ENCODE data around the gene SCTR. TPM values are rescaled to one million over a fixed set of nuclear protein-coding genes. Genes with fewer than 3 reads are reported as not detected.

SCTR gene
- total and polyA plus RNA-seq, 2 of the 8 experiments (the other 6 are each of a cell fraction or from before 2014, with no cell fraction given) = 0.15 TPM; not detected in 1

- no peaks in the 10 kb centered on the region for H3K23me2 ChIP-seq (ENCODE audit: low read depth, low read length)
- FAIRE-seq = no peak
These were observed 85.5 kb downstream of the SCTR start for GRCh38 chr2:119438726-119439284.

More at GRCh38 chr2:119438726-119439284, 85.5 kb downstream of the SCTR start:
- H2AFZ ChIP-seq (ENCODE audit: low read length) = no peak overlapping the region
- H2BK120ac ChIP-seq (replicated peaks; ENCODE audit: low read depth, low read length) = no peak overlapping the region
- no peaks in the 10 kb centered on the region for H3K9me3 ChIP-seq (ENCODE audit: insufficient read depth in 2 of 2, low read depth in 1 of 2, low read length in 1 of 2)
- H3K14ac ChIP-seq (ENCODE audit: insufficient read length) = no peak overlapping the region
- H3K4ac ChIP-seq (replicated peaks; ENCODE audit: insufficient read length, low read depth, low read length) = no peak overlapping the region
- POLR2A ChIA-PET (ENCODE audit: partially characterized antibody) = interaction anchor here (1.1 kb wide), 1 partner anchor 12 kb away, joined by 3 read pairs; no protein-coding TSS in a partner anchor
- no peak overlapping the region; a peak in 1 of 7 replicates for H3K9ac ChIP-seq (replicated peaks in 1 of 4; ENCODE audit: extremely low read depth in 1 of 4, low read depth in 3 of 4, low read length in 3 of 4)
- no peak overlapping the region for H4K91ac ChIP-seq (replicated peaks; ENCODE audit: insufficient read length, low read length)
- H2BK20ac ChIP-seq (ENCODE audit: low read length) = no peak overlapping the region
- no peaks in the 10 kb centered on the region for H3K79me1 ChIP-seq (ENCODE audit: low read depth, low read length)
- no peak overlapping the region for H2BK12ac ChIP-seq (ENCODE audit: low read depth, low read length)
- H3K36me3 ChIP-seq (ENCODE audit: control insufficient read depth in 2 of 4, insufficient read depth in 4 of 4, low read length in 3 of 4) = no peaks in the 10 kb centered on the region
- no peak overlapping the region for H3K18ac ChIP-seq (ENCODE audit: extremely low read depth, low read length)
- no peak overlapping the region for H2AK5ac ChIP-seq (ENCODE audit: low read depth, low read length)
- TF ChIP-seq RNF2 (IDR thresholded peaks at IDR 0.05; ENCODE audit: borderline replicate concordance, low read depth, low read length, missing control alignments, poor library complexity, severe bottlenecking) = no peak
- TF ChIP-seq E2F6 (IDR thresholded peaks at IDR 0.05) = no peak
- no peak for TF ChIP-seq FOSL1 (IDR thresholded peaks at IDR 0.05; ENCODE audit: insufficient read depth, low read depth, low read length)
- no peak for TF ChIP-seq SP1 (IDR thresholded peaks at IDR 0.05; ENCODE audit: low read depth, low read length)
- TF ChIP-seq RBBP5 (IDR thresholded peaks at IDR 0.05; ENCODE audit: borderline replicate concordance, low read depth, low read length) = no peak
- TF ChIP-seq JUND (IDR thresholded peaks at IDR 0.05; ENCODE audit: low read length) = no peak
- TF ChIP-seq CREB1 (IDR thresholded peaks at IDR 0.05) = no peak
- TF ChIP-seq PHF8 (conservative IDR thresholded peaks at IDR 0.05; ENCODE audit: low read depth, low read length) = no peak
- TF ChIP-seq SIRT6 (IDR thresholded peaks at IDR 0.05; ENCODE audit: low read length) = no peak
- TF ChIP-seq USF2 (IDR thresholded peaks at IDR 0.05; ENCODE audit: low read length) = no peak
- no peak for TF ChIP-seq TEAD4 (IDR thresholded peaks at IDR 0.05; ENCODE audit: low read depth, low read length)
- no peak overlapping the region for H3K23ac ChIP-seq (ENCODE audit: insufficient read length)
- no peak overlapping the region for H4K5ac ChIP-seq (ENCODE audit: insufficient read length, low read depth, low read length)
- no peak overlapping the region for H3K27ac ChIP-seq (ENCODE audit: low read depth, low read length)
- H3K56ac ChIP-seq (replicated peaks; ENCODE audit: insufficient read length, low read depth, low read length) = no peak overlapping the region
- no peak for DNase-seq (ENCODE audit: low read depth in 1 of 2, low spot score in 2 of 2)
- no peak overlapping the region for H3K4me3 ChIP-seq (ENCODE audit: extremely low read depth in 1 of 4, insufficient read depth in 2 of 4, low read depth in 3 of 4, low read length in 4 of 4)
- H3K4me1 ChIP-seq (replicated peaks in 1 of 4; ENCODE audit: control insufficient read depth in 3 of 4, insufficient read depth in 4 of 4, low read length in 3 of 4) = peaks cover 0 to 9% (median 4%) of the 10 kb centered on the region in 4 experiments; a peak in 6 of 7 replicates
- CTCF ChIA-PET (ENCODE audit: partially characterized antibody) = interaction anchor here (0.5 to 4.5 kb wide), 6 partner anchors 10 to 527 kb away, joined by 3 to 22 read pairs (median 4); no protein-coding TSS in a partner anchor
- H2BK15ac ChIP-seq (ENCODE audit: low read length) = no peak overlapping the region
- peaks cover 5% of the 10 kb centered on the region in 2 experiments for H4K20me1 ChIP-seq (replicated peaks in 1 of 2; ENCODE audit: control insufficient read depth in 1 of 2, insufficient read depth in 2 of 2, low read length in 2 of 2)
- H3K27me3 ChIP-seq (replicated peaks in 1 of 4; ENCODE audit: control insufficient read depth in 3 of 4, extremely low read depth in 1 of 4, insufficient read depth in 3 of 4, low read length in 3 of 4) = no peaks in the 10 kb centered on the region
- H4K8ac ChIP-seq (ENCODE audit: extremely low read depth, insufficient read depth, low read length) = no peak overlapping the region
- no peaks in the 10 kb centered on the region; a peak in 1 of 4 replicates for H3K79me2 ChIP-seq (ENCODE audit: control insufficient read depth in 1 of 2, insufficient read depth in 2 of 2, low read length in 2 of 2)
- WGBS, 2 experiments (ENCODE audit: extremely low coverage in 1 of 2, insufficient coverage in 1 of 2, insufficient read length in 1 of 2, insufficient replicate concordance in 2 of 2, low coverage in 1 of 2, low lambda C conversion rate in 2 of 2, missing lambda C conversion rate in 1 of 2) = 77% methylated on average over 6 of the region's 6 CpGs; no CpG with 5 or more reads in 1 of the 2 experiments
- no peak overlapping the region for H3K4me2 ChIP-seq (ENCODE audit: insufficient read depth in 1 of 2, low read depth in 2 of 2, low read length in 2 of 2)
- no peak overlapping the region for H2BK5ac ChIP-seq (ENCODE audit: low read depth, low read length)

All from H1 (cell line).